Sciatic nerve (tissue), 2 donors: Measurements from ENCODE around the gene RBFOX2. TPM values are rescaled to one million over a fixed set of nuclear protein-coding genes. Genes with fewer than 3 reads are reported as not detected.

ENCODE experiments used
- ATAC-seq: fragments of 200-7000 bp; cut with Tn5 transposase; one replicate; pipeline ENCODE4 v1.9.1; 2020; ENCODE audit warnings: mild to moderate bottlenecking, moderate library complexity
- DNase-seq: peaks from one replicate; pipeline ENCODE4 v3.0.0-alpha.2; 2020; ENCODE audit warnings: low spot score
- intact Hi-C: fragments of 100-400 bp; cut with DNase I; formaldehyde crosslinking; loops from one replicate; pipeline ENCODE4 v1.14.2; 2022
- total RNA-seq: library from RNA; stranded (reverse); fragmentation: NEBNext Ultra II Directional; extraction: Animal tissue kit (Norgen Biotek cat#: 25700); gene quantifications from one replicate; pipeline ENCODE4 v1.2.1, GENCODE V29; 2021
- donor health status: DM: no; HTN: no; CAD: no.
- donor health status: DM: no; HTN: no; CAD: no.

RBFOX2 gene
- total RNA-seq, 1 donor from 2014 or later: 77.7 TPM

DNA sequence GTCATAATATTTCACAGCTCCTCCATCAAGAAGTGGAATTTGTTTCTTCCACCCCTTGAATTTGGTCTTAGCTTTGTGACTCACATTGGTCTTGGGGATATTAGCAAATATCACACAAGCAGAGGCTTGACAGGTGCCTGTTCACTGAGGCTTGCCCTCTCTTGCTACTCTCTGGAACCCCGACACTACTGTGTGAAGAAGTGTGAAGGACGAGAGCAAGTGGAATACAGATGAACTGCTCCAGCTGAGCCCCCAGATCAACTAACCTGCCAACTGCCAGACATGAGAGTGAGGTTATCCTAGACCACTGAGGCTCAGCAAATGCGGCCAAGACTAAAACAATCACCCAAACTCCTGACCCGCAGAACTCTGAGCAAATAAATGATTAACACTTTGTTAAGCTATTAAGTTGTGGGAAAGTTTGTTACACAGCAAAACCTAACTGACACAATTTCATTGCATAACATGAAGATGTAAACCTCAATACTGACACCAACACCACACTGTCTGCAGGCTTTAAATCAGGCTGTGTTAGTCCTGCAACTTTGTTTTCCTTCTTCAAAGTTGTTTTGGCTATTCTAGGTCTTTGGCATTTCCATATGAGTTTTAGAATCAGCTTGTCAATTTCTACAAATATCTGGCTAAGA is 168.4 kb downstream of the RBFOX2 start:
- ATAC-seq: no peak

GRCh38 chr22:35854334-35854733 is 174.3 kb downstream of the RBFOX2 start:
- intact Hi-C loops: no loop called here
- ATAC-seq: no peak
- DNase-seq: no peak

More for the DNA sequence above, 168.4 kb downstream of the RBFOX2 start:
- intact Hi-C loops: no loop called here
- no peak for DNase-seq

GRCh38 chr22:35852076-35852475 is 176.5 kb downstream of the RBFOX2 start:
- no peak for ATAC-seq
- intact Hi-C loops: no loop called here

GRCh38 chr22:35850831-35851230 is 177.8 kb downstream of the RBFOX2 start:
- no peak for ATAC-seq
- intact Hi-C loops: no loop called here
- no peak for DNase-seq

More at GRCh38 chr22:35852076-35852475, 176.5 kb downstream of the RBFOX2 start:
- no peak for DNase-seq

GRCh38 chr22:35846804-35847203 is 181.8 kb downstream of the RBFOX2 start:
- intact Hi-C loops: no loop called here
- no peak for ATAC-seq
- DNase-seq: no peak

DNA sequence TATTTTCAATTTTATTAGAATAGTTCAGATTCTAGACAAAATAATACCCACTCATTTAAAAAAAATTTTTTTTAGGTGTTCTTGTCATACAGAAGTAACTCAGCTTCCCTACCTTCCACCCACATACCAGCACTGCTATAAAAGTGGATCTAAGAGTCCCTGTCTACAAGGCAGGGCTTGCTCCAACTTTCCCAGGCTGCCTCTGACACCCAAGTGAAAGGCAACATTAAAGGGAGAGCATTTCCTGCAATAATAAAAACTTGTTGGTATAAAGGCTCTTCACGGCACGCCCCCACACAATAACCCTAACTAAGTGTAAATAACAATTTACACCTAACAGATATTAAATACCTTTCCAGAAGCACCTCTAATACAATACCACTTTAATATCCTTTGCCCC is 183.7 kb downstream of the RBFOX2 start:
- ATAC-seq: no peak

GRCh38 chr22:35842954-35843353 is 185.7 kb downstream of the RBFOX2 start:
- no peak for ATAC-seq
- DNase-seq: no peak
- intact Hi-C loops: no loop called here

More for the DNA sequence above, 183.7 kb downstream of the RBFOX2 start:
- intact Hi-C loops: no loop called here
- no peak for DNase-seq

DNA sequence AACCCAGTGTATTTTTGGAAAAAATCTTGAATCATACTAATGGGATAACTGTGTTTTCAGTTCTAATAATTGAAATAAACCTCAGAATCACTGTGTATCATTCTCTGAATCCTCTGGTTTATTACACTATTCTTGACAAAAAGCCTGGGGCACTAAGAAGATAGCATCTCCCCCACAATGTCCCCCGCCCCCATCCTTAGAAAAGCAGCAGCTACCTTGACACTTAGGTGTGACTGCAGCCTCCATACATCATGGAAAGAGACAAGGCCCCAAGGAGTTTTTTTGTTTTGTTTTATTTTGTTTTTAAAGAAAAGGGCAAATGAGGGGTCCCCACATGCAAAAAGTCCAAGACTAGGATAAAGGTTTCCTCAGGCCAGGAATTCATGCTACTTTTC is 186.1 kb downstream of the RBFOX2 start:
- DNase-seq: no peak
- no peak for ATAC-seq
- intact Hi-C loops: no loop called here

DNA sequence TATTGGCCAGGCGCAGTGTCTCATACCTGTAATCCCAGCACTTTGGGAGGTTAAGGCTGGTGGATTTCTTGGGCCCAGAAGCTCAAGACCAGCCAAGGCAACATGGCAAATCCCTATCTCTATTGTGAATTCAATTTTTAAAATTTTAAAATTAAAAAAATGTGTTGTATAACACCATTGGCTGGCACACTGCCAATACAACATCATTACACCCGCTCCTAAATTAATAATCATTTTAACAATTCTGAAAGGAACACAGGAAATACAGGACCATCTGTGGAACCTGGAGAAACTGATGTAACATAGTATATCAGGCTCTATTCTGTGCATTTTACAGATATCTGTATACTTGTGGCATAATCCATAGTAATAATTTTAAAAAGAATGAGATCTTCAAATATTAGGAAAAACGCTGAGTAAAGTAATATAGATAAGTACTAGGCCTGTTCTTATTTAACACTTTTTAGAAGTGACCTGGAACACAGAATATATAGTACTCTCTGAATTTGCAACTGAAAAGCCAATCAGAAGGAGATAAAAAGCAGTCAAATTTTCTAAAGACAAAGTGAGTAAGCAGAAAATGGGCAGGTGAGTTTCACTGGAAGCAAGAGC is 186.6 kb downstream of the RBFOX2 start:
- ATAC-seq: no peak
- DNase-seq: no peak
- intact Hi-C loops: no loop called here

DNA sequence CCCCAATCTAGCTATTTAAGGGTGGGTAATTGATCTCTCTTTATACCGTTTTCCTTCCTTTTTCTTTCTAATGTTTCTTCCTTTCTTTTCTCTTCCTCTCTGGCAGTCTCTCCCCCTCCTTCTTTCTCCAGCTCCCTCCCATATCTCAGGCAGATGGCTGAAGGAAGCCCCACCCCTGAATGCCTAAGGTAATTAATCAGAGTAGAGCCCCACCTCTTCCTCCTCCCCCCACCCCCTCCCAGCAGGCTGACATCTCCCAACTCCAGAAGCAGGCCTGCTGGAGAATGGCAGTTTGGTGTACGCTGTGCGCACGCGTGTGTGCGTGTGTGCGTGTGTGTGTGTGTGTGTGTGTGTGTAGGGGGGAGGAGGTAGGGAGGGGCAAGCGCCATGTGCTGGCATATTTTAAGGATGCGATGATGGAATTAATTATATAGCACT is 188.3 kb downstream of the RBFOX2 start:
- ATAC-seq: peak; percentile 92
- DNase-seq: peak; percentile 85
- intact Hi-C loops: no loop called here

DNA sequence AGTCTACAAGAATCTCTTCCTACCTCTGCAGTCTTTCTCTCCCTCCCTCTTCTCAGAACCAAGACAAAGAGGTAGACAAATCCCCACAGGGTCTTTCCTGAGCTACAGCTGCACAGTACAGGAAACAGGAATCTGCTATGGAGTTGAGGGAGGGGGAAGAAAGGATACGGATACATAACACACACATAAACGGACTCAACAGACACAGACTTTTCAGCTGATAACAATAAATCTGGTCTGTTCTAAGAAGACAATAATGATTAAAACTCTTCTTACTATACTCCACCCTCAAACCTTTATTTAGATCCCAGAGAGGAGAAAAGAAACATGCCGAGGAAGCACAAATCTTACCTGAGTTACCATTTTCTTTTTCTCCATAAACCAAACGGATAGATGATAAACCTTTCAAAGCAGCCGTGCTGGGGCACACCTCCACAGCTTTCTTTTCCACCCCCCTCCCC is 188.8 kb downstream of the RBFOX2 start:
- intact Hi-C loops: no loop called here
- DNase-seq (no peak), ATAC-seq (peak; percentile 33)

DNA sequence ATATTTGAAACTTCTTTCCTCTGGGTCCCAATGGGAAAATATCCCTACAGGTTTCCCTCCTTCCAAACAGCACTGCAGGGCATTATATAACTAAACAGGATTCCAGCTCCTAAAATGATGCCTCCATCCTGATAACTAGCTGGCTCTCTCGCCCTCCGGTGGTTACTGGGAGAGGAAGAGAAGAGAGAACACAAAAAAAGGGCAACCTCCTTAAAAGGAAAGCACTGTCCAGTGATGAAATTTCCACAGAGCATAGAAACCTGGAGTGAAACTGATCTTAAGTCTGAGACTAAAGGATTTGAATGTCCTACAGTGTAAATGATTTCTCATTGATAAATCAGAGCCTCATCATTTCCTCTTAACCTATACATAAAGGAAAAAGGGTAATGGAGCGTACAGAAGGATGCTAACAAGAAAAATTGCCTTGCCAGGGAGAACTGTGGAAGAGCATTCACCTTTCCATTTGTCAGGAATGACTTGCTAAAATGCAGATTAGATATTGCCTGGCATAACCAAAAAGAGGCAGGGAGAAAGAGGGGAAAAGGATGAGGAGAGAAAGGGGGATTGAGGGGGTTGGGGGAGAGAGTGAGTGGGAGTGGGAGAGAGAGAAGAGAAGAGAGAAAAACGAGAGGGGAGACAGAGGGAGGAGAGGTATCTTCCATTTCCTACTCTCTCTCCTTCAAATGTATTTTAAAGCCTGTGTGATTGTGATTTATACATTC is 189.6 kb downstream of the RBFOX2 start:
- no peak for DNase-seq
- intact Hi-C loops: no loop called here
- ATAC-seq: peak; percentile 74

DNA sequence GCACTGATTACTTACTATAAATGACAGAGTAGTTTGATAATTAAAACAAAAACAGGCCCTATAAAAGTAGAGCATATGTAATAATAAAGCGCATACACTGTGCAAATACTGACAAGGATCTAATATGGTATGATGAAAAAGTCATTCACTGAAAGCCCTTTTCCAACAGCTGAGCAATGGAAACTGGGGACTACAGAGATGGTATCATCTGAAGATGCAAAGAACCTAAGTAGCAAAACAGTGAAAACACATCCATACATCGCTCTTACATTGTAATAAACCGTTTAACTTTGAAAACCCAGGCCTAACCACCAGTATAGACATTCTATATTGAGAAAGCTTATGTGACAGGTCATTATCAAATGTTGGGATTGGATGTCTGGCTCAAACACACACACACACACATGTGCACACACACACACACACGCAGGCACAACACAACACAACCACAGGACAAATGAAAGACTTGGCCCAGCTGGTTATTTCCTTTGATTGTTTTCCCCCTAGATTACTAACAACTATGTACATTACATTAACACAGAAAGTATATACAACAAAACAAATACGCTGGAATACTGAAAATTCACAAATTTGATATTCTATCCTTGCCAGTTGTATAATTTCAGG is 191.4 kb downstream of the RBFOX2 start:
- DNase-seq (no peak), ATAC-seq (no peak)
- intact Hi-C loops: no loop called here

- DNase-seq: no peak
- intact Hi-C loops: no loop called here
- ATAC-seq: peak; percentile 74
Observed at GRCh38 chr22:35835998-35836691, 192.5 kb downstream of the RBFOX2 start.

DNA sequence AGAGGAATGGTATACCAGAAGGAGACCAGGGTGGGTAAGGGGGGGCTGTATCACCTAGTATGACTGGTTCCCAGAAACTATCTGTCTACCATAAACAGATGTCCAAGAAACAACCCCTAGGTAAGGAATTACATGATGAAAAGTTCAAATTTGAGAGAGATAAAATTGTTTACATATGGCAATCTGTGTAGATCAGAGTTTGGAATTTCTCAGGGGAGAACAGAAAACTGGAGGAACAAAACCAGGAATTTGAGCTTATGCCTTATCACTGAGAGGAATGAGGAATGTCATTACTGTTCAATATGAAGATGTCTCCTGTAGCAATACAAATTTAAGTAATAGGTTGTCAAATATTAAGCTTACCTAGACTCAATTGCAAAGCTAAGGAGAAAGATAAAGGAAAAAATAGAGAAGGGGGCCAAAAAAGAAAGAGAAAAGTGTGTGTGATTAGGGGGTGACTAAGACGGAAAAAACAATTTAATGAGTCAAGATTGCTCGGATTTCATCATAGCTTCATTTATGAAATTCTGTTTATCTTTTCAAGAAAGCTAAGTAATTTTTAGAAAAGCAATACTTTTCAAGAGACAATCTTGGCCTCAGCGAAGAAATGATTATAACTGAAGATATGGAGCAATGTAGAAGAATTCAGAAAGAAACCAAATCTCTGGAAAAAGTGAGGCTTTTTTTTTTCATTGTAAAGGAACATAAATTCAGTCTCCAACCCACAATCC is 193.2 kb downstream of the RBFOX2 start:
- intact Hi-C loops: no loop called here
- ATAC-seq (peak; percentile 6), DNase-seq (no peak)

DNA sequence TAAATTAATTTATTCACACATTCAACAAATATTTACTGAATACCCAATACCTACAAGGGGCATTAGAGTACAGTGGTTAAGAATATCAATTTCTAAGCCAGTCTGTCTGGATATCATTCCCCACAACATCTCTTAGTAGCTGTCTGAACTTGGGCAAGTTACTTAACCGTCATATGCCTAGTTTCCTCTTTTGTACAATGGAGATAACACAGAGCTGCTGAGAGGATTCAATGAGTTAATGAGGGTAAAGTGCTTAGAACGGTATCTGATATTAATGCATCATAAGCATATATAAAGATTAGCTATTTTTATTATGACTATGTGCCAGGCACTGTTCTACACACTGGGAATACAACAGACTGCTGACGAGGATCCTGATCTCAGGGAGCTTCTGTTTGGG is 194.6 kb downstream of the RBFOX2 start:
- ATAC-seq (no peak), DNase-seq (no peak)
- intact Hi-C loops: no loop called here

GRCh38 chr22:35830305-35830704 is 198.3 kb downstream of the RBFOX2 start:
- ATAC-seq (no peak), DNase-seq (no peak)
- intact Hi-C loops: no loop called here

- ATAC-seq: no peak
- DNase-seq: no peak
- intact Hi-C loops: no loop called here
Observed at GRCh38 chr22:35824256-35824655, 204.4 kb downstream of the RBFOX2 start.
